Ishikawa (cell line): Measurements from ENCODE around the gene KCNA5.

Source experiments
- CEBPB ChIP-seq: IDR thresholded peaks from 2 replicates; pipeline ENCODE4 v1.6.1; 2012
- CREB1 ChIP-seq: IDR thresholded peaks from 2 replicates; pipeline ENCODE4 v1.6.1; 2012; ENCODE audit warnings: low read depth
- EP300 ChIP-seq: IDR thresholded peaks from 2 replicates; pipeline ENCODE4 v1.6.1; 2012; ENCODE audit warnings: borderline replicate concordance
- NFIC ChIP-seq: IDR thresholded peaks from 2 replicates; pipeline ENCODE4 v1.6.1; 2012
- RAD21 ChIP-seq: IDR thresholded peaks from 2 replicates; pipeline ENCODE4 v1.6.1; 2012; ENCODE audit warnings: low read depth
- TAF1 ChIP-seq: IDR thresholded peaks from 2 replicates; pipeline ENCODE4 v1.6.1; 2012; ENCODE audit warnings: low read depth, mild to moderate bottlenecking
- YY1 ChIP-seq: IDR thresholded peaks from 2 replicates; pipeline ENCODE4 v1.6.1; 2012; ENCODE audit warnings: low read depth
- TF ChIP-seq, protein P1 (sequence below): IDR thresholded peaks from 2 replicates; pipeline ENCODE4 v1.6.1; 2012
- TF ChIP-seq, protein P2 (sequence below): IDR thresholded peaks from 2 replicates; pipeline ENCODE4 v1.6.1; 2012; ENCODE audit warnings: low read depth, mild to moderate bottlenecking

DNA sequence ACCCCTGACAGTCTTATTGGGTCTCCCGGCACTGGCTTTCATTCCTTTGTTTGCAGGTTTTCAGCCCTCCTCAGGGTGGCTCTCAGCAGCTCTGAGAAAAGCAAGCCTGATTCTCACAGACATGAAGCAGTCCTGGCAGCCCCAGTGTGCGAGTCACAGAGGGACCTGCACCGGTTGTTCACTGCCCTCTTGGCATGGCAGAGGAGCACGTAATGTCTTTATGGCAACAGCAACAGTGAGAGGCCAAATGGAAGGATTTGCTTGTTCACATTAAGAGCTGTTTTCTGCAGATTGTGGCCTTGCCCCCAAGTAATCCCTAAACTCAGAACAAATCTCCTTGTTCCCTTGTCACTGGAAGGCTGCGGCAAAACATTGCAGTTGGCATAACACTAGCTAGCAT is 3.4 kb downstream of the KCNA5 start:
- TF ChIP-seq EP300 (no peak), CREB1 (no peak), TAF1 (no peak), RAD21 (no peak), YY1 (no peak), NFIC (no peak), CEBPB (no peak)
- TF ChIP-seq, protein P1, sequence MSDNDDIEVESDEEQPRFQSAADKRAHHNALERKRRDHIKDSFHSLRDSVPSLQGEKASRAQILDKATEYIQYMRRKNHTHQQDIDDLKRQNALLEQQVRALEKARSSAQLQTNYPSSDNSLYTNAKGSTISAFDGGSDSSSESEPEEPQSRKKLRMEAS = no peak
- TF ChIP-seq, protein P2, sequence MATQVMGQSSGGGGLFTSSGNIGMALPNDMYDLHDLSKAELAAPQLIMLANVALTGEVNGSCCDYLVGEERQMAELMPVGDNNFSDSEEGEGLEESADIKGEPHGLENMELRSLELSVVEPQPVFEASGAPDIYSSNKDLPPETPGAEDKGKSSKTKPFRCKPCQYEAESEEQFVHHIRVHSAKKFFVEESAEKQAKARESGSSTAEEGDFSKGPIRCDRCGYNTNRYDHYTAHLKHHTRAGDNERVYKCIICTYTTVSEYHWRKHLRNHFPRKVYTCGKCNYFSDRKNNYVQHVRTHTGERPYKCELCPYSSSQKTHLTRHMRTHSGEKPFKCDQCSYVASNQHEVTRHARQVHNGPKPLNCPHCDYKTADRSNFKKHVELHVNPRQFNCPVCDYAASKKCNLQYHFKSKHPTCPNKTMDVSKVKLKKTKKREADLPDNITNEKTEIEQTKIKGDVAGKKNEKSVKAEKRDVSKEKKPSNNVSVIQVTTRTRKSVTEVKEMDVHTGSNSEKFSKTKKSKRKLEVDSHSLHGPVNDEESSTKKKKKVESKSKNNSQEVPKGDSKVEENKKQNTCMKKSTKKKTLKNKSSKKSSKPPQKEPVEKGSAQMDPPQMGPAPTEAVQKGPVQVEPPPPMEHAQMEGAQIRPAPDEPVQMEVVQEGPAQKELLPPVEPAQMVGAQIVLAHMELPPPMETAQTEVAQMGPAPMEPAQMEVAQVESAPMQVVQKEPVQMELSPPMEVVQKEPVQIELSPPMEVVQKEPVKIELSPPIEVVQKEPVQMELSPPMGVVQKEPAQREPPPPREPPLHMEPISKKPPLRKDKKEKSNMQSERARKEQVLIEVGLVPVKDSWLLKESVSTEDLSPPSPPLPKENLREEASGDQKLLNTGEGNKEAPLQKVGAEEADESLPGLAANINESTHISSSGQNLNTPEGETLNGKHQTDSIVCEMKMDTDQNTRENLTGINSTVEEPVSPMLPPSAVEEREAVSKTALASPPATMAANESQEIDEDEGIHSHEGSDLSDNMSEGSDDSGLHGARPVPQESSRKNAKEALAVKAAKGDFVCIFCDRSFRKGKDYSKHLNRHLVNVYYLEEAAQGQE = no peak
